Measurements from ENCODE around the gene SGCA.
A peak's percentile ranks its signal among the peaks of the same experiment; 100 is the strongest.

Gene SGCA

GRCh38 chr17:50182783-50183420 lies 17.1 kb downstream of the SGCA start:
- DNase-seq (ENCODE audit: low spot score): no peak

GRCh38 chr17:50183421-50183994 lies 17.7 kb downstream of the SGCA start:
- no peak for DNase-seq (ENCODE audit: low spot score)

- no peak for DNase-seq (ENCODE audit: low spot score)
Observed at GRCh38 chr17:50184064-50184463, 18.3 kb downstream of the SGCA start.

- no peak for DNase-seq (ENCODE audit: low spot score)
Observed at GRCh38 chr17:50184611-50185398, 19.0 kb downstream of the SGCA start.

- DNase-seq (ENCODE audit: low spot score): no peak
Observed at GRCh38 chr17:50185631-50186471, 20.0 kb downstream of the SGCA start.

- DNase-seq (ENCODE audit: low spot score): peak; percentile 52
Observed at GRCh38 chr17:50186661-50187393, 21.0 kb downstream of the SGCA start.

- no peak for DNase-seq (ENCODE audit: low spot score)
Observed at GRCh38 chr17:50187394-50187725, 21.6 kb downstream of the SGCA start.

GRCh38 chr17:50187751-50188530 lies 22.1 kb downstream of the SGCA start:
- no peak for DNase-seq (ENCODE audit: low spot score)

- no peak for DNase-seq (ENCODE audit: low spot score)
Observed at GRCh38 chr17:50188531-50188920, 22.7 kb downstream of the SGCA start.

- no peak for DNase-seq (ENCODE audit: low spot score)
Observed at GRCh38 chr17:50188921-50189549, 23.2 kb downstream of the SGCA start.

GRCh38 chr17:50189550-50190292 lies 23.9 kb downstream of the SGCA start:
- DNase-seq (ENCODE audit: low spot score): no peak

GRCh38 chr17:50190293-50190602 lies 24.4 kb downstream of the SGCA start:
- DNase-seq (ENCODE audit: low spot score): no peak

- no peak for DNase-seq (ENCODE audit: low spot score)
Observed at GRCh38 chr17:50190603-50191358, 25.0 kb downstream of the SGCA start.

GRCh38 chr17:50191359-50192143 lies 25.7 kb downstream of the SGCA start:
- no peak for DNase-seq (ENCODE audit: low spot score)

GRCh38 chr17:50192144-50192617 lies 26.4 kb downstream of the SGCA start:
- DNase-seq (ENCODE audit: low spot score): no peak

GRCh38 chr17:50192618-50193291 lies 26.9 kb downstream of the SGCA start:
- DNase-seq (ENCODE audit: low spot score): no peak

- DNase-seq (ENCODE audit: low spot score): no peak
Observed at GRCh38 chr17:50194140-50194933, 28.5 kb downstream of the SGCA start.
